CD4-positive, alpha-beta T cell treated with Interleukin-6 at 100 ng/mL for 8 hours (primary cell): ENCODE measurements around the gene CACNA1C.

ENCODE experiments used
- DNase-seq: peaks from one replicate; pipeline ENCODE4 v3.0.0-alpha.2; 2020; ENCODE audit warnings: mixed read lengths, low spot score

CACNA1C gene

GRCh38 chr12:2390850-2391390 is 338.1 kb downstream of the CACNA1C start:
- DNase-seq = no peak

- no peak for DNase-seq
These were observed 339.0 kb downstream of the CACNA1C start for GRCh38 chr12:2391740-2392331.

GRCh38 chr12:2393016-2393415 is 340.2 kb downstream of the CACNA1C start:
- no peak for DNase-seq

GRCh38 chr12:2393996-2394395 is 341.2 kb downstream of the CACNA1C start:
- DNase-seq = no peak

GRCh38 chr12:2395354-2395977 is 342.7 kb downstream of the CACNA1C start:
- DNase-seq = no peak

- DNase-seq = no peak
These were observed 343.7 kb downstream of the CACNA1C start for GRCh38 chr12:2396448-2396871.

GRCh38 chr12:2397356-2398045 is 344.7 kb downstream of the CACNA1C start:
- no peak for DNase-seq

- DNase-seq = no peak
These were observed 348.3 kb downstream of the CACNA1C start for GRCh38 chr12:2401040-2401439.

GRCh38 chr12:2402073-2402579 is 349.3 kb downstream of the CACNA1C start:
- no peak for DNase-seq

- DNase-seq = no peak
These were observed 350.6 kb downstream of the CACNA1C start for GRCh38 chr12:2403221-2403976.

- no peak for DNase-seq
These were observed 352.3 kb downstream of the CACNA1C start for GRCh38 chr12:2405039-2405438.

GRCh38 chr12:2406903-2407302 is 354.1 kb downstream of the CACNA1C start:
- DNase-seq = no peak

GRCh38 chr12:2408262-2408661 is 355.5 kb downstream of the CACNA1C start:
- no peak for DNase-seq

- DNase-seq = no peak
These were observed 357.0 kb downstream of the CACNA1C start for GRCh38 chr12:2409656-2410265.

- no peak for DNase-seq
These were observed 357.7 kb downstream of the CACNA1C start for GRCh38 chr12:2410496-2410895.

GRCh38 chr12:2411011-2411410 is 358.2 kb downstream of the CACNA1C start:
- DNase-seq = no peak

GRCh38 chr12:2411616-2412304 is 359.0 kb downstream of the CACNA1C start:
- no peak for DNase-seq

- DNase-seq = no peak
These were observed 359.5 kb downstream of the CACNA1C start for GRCh38 chr12:2412305-2412643.

- no peak for DNase-seq
These were observed 360.5 kb downstream of the CACNA1C start for GRCh38 chr12:2413301-2413700.

GRCh38 chr12:2413999-2414792 is 361.4 kb downstream of the CACNA1C start:
- no peak for DNase-seq
